Hematopoietic multipotent progenitor cell treated with erythropoietin and hydrocortisone succinate and interleukin-3 and kit ligand, for 4 days (in vitro differentiated cells): ENCODE results near the gene ACE.
"Not testable (repeated sequence)": the region's sequence is repeated elsewhere in the genome, so short reads cannot be mapped to it uniquely, and the experiment has no call there.

Experiments used
- DNase-seq: peaks from one replicate; pipeline ENCODE4 v3.0.0-alpha.2; 2015

ACE gene

DNA sequence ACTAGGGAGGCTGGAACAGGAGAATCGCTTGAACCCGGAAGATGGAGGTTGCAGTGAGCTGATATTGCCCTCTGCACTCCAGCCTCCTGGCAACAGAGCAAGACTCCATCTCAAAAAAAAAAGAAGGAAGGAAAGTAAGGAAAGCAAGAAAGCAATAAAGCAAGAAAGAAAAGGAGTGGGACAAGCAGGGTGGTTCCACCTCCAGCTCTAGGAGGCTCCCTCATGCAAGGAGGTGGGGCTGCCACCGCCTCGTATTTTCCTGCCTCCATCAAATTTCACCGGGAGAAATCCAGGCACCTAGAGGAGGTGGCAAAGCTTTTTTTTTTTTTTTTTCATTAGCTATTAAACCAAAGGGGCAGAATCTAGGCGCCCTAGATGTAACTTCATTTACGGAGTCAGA lies 31.8 kb upstream of the ACE start:
- DNase-seq: no peak

DNA sequence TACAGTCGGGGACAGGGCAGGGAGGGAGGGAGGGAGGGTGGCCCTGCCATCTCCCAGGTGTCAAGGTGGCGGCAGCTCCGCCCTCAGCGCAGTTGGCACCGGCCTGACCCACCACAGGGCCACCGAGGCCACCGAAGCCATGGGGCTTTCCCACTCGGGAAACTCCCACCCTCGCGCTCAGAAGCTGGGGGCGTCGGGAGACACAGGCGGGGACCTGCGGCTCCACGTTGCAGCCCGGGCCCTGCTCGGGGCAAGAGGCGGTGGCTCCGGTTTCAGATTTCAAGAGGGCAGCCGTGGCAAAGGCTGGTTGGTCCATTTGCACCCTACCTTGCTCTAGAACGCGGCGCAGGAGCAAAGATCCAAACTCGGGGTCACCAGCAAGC lies 31.3 kb upstream of the ACE start:
- DNase-seq: peak; percentile 53

DNA sequence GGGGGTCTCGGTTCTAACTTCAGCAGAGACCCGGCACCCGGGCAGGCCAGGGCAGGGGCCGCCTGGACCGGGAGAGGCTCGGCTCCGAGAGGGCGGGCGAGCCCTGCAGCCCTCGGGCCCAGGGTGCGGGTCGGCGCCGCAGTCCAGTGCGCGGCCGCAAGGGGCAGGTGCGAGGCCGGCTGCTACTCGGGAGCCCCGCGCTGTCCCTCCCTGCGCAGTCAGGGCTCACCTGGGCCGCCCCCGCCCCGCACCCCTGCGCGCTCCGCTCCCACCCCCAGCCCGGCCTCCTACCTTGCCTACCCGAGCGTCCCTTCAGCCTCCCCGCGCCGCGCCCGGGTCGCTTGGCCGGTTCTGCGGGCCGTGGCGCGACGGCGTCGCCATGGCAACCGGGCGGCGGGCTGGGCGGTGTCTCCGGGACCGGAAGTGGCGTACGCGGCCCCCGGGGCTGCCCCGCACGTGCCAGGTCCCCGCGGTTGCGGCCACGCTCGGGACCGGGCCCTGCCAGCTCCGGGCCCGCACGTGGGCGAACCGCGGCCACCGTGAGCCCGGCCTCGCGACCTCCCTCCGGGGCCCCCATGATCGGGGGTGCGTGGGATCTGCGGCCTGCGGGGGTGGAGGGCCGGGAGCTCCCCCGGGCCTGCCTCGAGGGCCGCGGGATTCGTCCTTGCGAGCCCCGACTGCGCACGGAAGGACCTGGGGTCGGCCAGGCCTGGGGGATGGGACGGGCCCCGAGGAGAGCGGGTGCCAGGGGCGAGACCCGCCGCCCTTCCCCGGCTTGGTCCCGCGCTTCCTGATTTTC lies 30.7 kb upstream of the ACE start, which contains the start of gene CYB561:
CYB561 (minus strand) TSS at position 353 of the 799 bp plus-strand sequence. CDS start 8,759 bp downstream, outside the sequence.
- peak; percentile 82 for DNase-seq

DNA sequence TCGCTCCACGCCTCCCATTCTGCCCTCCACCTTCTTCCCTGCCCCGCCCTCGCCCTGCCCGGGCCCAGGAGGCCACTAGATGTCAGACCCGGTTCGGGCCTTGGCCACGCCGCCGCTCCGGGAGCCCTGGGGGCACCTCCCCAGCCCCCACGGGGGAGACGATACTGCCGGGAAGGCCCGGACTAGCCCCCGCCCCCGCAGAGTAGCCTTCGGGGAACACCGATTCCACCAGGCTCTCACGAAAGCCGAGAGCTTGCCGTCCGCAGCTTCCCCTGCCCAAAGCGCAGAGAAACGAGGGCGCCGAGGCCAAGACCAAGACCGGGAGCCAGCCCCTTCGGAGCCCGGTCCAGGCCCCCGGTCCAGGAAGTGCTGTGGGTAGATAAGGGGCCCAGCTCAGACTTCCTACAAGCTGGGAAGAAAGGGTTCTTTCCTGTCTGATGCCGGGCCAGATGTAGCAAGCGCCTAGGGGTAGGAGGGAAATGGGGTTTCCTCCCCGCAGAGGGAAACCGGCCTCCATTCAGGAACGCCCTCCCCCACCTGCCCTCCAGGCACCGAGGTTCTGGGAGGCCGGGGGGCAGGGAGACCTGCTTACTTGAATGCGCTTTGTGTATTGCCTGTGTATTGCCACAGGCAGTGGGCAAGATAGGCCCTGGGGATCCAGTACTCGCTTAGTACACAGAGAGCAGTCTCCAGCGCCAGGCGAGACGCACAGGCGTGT lies 29.9 kb upstream of the ACE start:
- peak; percentile 91 for DNase-seq

DNA sequence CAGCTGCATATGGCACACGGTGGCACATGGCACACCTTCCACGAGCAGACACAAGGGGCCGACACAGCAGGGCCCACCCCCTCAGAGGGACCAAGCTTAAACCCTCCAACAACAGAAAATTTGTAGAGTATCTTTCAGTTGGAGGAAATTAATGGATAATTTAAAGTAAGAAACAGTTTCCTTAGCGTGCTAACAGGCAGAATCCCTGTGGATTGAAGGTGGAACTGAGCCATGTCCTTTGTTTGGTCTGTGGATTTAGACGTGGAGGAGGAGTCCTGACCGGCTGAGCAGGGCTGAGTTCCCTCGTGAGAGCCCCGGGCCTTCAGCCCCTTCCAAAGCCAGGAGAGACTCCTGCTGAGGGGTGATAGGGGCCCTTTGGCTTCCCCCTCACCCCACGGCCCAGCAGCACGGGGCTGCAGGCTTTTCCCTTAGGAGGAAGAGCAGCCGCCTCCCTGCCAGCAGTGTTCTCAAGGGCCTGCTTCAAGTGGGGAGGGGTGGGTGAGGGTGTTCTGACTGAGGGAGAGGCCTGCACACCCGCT lies 29.3 kb upstream of the ACE start:
- DNase-seq: peak; percentile 54

DNA sequence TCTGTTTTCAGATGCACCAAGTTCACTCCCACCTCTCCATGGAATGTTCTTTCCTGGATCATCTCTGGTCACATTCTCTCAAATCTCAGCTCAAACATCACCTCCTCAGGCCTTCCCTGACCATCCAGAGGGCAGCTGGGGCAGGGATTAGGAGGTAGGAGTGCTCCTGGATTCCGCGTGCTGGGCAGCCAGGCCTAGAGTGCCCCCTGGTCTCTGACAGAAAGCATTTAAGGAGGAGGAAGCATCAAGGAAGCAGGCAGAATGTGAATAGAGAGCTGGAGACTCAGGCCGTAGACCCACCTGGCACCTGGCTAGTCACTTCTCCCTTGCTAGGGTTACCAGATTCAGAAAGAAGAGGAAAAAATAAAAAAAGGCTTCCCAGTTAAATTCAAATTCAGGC lies 28.2 kb upstream of the ACE start:
- DNase-seq: no peak

DNA sequence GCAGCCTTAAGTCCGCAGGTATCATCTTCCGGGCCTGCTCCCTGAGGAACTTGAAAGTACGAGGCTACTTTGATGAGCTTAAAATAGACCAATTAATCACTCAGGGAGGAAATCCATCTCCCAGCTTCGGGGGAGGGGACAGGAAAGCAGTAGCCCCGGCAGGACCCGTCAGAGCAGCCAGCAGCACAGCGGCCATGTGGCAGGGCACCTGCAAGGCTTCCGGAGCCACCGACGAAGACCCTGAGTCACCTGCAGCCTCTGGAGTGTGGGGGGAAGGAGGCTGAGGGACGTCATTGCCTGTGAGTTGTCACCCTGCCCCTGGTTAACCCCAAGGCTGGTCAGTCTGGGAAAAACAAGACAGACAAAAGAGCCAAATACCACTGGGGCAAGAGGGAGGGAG lies 26.3 kb upstream of the ACE start:
- no peak for DNase-seq

DNA sequence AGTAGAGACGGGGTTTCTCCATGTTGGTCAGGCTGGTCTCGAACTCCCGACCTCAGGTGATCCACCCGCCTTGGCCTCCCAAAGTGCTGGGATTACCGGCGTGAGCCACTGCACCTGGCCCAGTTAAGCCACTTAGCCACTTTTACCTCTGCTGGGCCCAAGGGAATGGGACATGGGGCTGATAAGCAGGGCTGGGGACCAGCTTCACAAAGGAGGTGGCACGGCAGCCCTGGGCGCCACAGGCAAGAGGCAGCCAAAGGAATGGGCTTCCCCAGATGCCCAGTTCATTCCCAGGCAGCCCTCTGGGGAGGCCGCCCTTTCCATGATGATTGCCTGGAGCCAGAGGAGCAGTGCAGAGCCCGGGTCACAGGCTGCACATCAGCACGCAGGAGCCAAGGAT lies 25.7 kb upstream of the ACE start:
- DNase-seq: no peak

DNA sequence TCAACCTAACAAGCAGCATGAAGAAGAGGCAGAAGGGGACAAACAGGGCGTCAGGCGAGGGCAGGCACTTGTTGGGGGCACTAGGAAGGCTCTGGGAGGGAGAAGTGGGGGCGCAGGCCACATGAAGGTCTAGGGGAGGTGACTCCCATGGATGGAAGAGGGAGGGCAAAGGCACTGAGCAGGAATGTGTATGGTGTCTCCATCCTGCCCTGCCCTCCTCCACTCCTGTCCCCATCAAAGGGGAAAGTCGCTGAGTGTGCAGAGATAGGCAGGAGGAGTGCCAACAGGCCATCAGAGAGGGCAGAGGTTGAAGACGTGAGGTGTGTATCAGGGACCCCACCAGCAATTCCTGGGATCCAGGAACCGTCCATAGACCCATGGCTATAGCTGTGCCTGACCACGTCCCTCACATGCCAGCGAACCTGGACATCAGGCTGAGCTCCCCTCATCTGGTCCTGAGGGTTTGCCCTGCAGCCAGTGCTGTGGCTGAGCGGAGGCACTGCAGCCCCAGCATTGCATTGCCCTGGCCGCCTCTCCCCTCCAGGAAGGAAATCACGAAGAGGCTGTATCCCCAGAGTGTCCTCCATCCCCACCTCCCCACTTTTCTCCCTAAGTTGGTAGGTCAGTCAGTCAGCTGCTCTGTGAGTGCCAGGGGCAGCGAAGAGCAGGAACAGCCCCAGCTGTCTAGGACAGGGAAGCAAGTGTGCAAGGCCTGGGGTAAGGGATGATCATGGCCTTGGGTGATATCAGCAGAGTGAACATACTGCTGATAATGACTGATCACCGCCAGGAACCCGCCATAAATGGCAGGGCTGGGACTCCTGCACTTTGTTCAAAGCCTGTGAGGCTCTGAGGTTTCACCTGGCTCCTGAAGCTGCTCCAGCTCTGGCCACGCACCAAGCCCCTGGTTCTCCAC lies 24.6 kb upstream of the ACE start:
- DNase-seq: no peak

DNA sequence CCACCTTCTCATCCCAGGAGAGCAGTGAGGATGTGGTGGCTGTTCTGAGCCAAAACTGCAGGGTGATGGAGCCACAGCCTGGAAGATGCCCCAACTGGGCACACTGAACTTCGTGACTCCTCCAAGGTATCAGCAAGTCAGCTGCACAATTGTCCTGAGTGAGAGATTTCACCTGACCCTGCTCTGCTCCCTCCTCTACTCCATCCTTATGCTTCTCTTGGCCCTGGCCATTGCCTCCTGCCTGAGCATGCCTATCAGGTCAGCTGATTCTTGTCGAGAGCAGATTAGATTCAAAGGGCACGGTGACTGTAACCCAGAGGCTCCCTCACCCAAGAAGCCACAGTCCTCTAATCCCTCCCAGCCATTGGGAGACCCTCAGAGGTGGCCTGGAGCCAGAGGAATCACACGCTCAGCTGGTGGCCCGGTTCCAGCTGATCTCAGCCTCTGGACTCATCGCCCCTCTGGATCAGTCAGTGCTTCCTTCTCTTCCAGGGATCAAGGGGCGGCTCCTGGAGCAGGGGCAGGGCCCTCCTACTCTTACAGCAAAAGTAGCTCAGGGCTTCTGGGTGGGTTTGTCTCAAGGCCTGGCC lies 23.8 kb upstream of the ACE start:
- DNase-seq: no peak

DNA sequence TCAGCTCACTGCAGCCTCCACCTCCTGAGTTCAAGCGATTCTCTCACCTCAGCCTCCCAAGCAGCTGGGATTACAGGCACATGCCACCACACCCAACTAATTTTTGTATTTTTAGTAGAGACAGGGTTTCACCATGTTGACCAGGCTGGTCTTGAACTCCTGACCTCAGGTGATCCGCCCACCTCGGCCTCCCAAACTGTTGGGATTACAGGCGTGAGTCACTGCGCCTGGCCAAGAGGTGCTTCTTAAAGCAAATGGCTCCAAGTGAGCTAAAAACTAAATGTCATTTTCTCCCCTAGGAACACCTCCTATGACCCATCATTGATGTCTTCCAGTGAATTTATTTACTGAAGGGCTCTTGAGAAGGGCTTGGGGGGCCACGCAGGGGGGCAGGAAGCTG lies 22.5 kb upstream of the ACE start:
- not testable (repeated sequence) for DNase-seq

DNA sequence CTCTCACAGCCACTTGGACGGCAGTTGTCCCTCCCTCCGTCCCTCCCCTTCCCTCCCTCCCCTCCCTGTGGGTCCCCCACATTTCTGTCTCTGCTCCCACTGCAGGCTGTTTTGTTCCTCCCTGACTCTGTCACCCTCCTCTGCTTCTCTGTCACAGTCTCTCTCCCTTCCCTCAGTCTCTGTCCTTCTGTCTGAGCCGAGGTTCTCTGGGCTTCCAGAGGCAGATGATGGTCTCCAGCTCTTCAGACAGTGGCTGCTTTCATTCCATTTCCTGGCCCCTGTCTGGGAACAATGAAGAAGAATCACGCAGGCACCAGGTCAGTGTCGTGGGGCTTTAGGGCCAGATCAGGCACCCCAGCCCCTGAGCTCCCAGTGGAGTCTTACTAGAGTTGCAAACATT lies 21.9 kb upstream of the ACE start:
- DNase-seq: no peak

DNA sequence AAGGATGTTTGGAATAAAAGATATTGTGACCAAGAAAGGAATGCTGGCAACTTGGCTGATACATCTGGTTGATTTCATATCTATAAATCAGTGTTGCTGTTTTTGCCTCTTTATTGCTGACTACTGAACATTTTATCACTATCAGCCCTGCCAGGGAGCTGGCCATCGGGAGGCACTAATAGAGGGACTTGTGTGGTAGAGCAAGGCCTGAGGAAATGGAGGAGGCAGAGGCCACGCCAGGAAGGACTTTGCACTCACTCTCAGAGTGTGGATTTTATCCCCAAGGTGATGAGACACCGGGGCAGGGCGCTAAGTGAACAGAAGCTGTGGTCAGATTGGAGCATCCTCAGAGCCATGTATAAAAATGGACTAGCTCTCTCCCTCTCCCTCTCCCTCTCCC lies 21.4 kb upstream of the ACE start:
- DNase-seq: no peak

DNA sequence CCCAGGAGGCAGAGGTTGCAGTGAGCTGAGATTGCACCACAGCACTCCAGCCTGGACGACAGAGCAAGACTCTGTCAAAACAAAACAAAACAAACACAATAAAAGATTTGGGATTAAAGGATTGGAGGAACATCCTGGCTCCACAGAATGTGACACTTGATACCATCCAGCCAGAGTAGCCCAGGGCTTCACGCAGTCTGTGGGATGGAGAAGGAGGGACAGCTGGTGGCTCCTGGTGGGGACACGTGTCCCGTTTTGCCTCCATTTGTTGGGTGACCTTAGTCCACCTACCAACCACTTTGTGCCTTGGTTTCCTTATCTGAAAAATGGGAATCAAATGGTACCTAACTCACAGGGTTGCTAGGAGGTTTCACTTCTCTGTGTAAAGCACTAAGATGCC lies 18.4 kb upstream of the ACE start:
- DNase-seq: no peak

DNA sequence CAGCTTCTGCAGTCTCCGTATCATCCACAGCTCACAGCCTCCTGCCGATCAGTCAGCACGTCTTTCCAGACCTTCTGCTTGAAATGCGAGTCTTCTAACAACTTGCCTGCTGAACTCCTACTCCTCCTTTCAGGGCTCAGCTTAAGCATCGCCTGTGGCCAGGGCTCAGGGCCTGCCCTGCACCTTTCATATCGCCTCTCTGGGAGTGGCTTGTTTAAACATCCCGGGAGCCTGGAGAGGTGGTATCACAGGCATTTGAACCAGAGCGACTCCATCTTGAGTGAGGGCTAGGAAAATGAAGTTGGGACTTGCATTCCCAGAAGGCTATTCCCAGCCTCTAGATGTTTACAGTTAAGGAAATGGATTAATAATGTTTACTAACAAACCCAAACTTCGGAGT lies 16.8 kb upstream of the ACE start:
- DNase-seq: no peak

DNA sequence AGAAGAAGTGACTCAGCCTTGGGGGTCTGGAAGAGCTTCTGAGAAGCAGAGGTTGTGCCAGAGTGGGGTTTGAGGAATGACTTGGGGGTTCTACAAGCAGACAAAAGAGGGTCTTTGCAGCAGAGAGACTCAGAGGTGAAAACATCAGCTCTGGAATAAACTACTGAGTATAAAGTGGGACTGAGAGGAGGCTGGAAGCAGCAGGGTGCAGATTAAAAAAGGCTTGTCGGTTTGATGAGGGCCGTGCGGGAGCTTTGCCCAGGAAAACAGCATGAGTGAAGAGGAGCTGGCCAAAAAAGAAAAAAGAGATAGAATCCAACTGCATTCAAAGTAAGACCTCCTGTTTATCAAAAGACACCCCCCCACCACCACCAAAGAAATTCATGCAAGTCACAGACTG lies 13.1 kb upstream of the ACE start:
- DNase-seq: no peak

DNA sequence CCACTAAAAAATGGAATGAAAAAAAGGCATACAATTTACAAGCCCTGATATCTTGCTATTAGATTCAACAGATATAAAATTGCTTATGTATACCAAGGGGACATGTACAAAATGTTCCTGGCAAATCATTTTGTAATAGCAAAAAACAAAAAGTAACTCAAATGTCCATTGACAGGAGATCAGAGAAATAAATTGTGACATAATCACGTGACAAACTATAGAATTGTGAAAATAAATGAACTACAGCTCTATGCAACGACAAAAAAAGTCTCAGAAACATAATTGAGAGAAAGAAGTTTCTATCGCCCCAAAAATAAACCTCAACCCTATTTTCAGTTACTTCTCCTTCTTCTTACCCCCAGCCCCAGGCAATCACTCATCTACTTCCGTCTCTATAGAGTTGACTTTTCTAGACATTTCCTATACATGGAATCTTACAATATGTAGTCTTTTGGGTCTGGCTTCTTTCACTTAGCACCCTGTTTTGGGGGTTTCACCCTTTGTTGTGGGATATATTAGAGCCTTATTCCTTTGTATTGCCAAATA lies 12.1 kb upstream of the ACE start:
- DNase-seq: no peak

DNA sequence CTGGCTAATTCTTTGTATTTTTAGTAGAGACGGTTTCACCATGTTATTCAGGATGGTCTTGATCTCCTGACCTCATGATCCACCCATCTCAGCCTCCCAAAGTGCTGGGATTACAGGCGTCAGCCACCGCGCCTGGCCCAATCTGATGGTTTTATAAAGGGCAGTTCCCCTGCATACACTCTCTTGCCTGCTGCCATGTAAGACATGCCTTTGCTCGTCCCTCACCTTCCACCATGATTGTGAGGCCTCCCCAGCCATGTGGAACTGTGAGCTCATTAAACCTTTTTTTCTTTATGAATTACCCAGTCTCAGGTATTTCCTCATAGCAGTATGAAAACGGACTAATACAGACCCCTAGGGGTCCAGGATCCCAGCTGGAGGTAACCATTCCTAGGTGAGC lies 8.8 kb upstream of the ACE start:
- not testable (repeated sequence) for DNase-seq

DNA sequence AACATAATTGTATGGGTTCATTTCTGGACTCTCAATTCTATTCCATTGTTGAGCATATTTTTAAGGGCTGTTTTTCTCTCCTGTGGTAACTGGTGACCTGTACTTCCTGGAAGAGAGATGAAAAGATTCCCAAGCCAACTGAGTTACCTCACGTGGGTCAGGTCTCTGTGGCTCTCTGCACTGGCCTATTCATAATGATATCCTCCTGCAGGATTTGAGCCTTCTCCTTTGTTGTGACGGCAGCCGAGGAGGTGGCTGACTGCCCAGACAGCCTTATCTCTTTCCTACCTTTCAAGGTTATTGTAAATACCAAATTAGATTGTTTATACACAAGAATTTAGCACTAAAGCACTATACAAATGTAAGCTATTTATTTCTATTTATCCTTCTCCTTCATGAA lies 2.7 kb upstream of the ACE start:
- no peak for DNase-seq

DNA sequence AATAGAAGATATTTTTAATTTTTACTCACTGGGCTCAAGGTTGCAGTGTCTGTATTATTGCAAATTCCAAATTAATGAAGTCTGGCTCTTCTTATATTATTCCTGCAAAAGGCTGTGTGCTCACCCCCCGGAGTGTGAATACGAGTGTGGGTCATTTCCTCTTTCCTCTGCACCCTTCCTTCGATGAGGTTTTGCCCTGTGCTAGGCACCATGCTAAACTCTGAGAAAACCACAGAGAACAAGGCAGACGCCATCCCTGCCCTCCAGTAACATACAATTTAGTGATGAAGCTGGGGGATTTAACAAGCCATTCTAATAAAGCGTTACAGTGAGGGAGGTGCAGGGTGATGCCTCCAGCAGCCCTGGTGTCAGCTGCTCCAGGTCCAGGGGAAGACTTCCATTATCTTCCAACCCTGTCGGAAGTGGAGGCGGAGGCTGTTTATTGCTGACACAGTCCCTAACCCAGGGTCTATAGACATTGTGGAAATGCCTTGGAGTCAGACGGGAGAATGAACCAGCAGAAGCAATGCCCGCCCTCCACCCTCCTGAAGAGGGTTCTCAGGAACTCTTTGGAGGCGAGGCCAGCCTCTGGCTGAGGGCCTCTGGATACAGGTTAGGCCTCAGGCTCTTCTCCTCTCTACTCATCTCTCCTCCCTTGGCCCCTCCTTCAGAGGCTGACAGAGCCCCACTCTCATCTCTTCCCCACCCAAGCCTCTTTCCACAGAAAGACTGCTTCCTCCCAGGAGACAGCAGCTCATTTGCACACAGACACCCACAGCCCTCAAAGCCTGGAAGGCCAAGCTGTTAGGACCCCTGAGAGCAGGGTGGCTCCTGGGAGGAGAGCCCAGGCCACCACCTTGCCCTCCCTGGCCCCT lies 2.0 kb upstream of the ACE start:
- no peak for DNase-seq
